Suprapubic skin (tissue), 4 donors: Measurements from ENCODE around the gene MYL12B. TPM values are rescaled to one million over a fixed set of nuclear protein-coding genes. Genes with fewer than 3 reads are reported as not detected.

ENCODE experiments used
- DNase-seq, 2 donors: peaks; one replicate each; pipeline ENCODE4 v3.0.0-alpha.2; 2019; ENCODE audit warnings: low spot score in 2 of 2
- H3K27ac ChIP-seq: fragments of 200-600 bp; sonication (generic); one replicate; pipeline ENCODE4 v1.5.1; 2019
- H3K27me3 ChIP-seq: fragments of 200-600 bp; sonication (generic); one replicate; pipeline ENCODE4 v1.5.1; 2019
- H3K36me3 ChIP-seq: fragments of 200-600 bp; sonication (generic); one replicate; pipeline ENCODE4 v1.5.1; 2019
- H3K4me1 ChIP-seq: fragments of 200-600 bp; sonication (generic); one replicate; pipeline ENCODE4 v1.5.1; 2019
- H3K4me3 ChIP-seq: fragments of 200-600 bp; sonication (generic); one replicate; pipeline ENCODE4 v1.5.1; 2019; ENCODE audit warnings: mild to moderate bottlenecking
- H3K9me3 ChIP-seq: fragments of 200-600 bp; sonication (generic); one replicate; pipeline ENCODE4 v1.5.1; 2019
- EP300 ChIP-seq: sonication (generic); formaldehyde crosslinking; IDR thresholded peaks from one replicate; pipeline ENCODE4 v1.6.1; 2017; ENCODE audit warnings: antibody characterized with exemption
- POLR2A ChIP-seq, 2 donors: fragments of 450-650 bp; IDR thresholded peaks; one replicate each; pipeline ENCODE4 v1.6.1; 2017; ENCODE audit warnings: antibody characterized with exemption in 2 of 2, mild to moderate bottlenecking in 2 of 2, moderate library complexity in 2 of 2
- POLR2AphosphoS5 ChIP-seq, 3 donors: sonication (generic); formaldehyde crosslinking; IDR thresholded peaks; one replicate each; pipeline ENCODE4 v1.6.1; 2017; ENCODE audit warnings: antibody characterized with exemption in 3 of 3
- WGBS: methylation state at CpG from one replicate; pipeline ENCODE4 v1.1.5; 2018; 5-methylcytosine and 5-hydroxymethylcytosine counted together
- total RNA-seq, 4 donors: library from RNA; depleted of rRNA; stranded (reverse); fragments of >200 nt; gene quantifications; one replicate each; pipeline ENCODE4 v1.1.0, GENCODE V29; 2016
- TF ChIP-seq, protein P1 (sequence below), 2 donors: fragments of 200-600 bp in 1 of 2; fragments of 450-650 bp in 1 of 2; sonication (generic) in 1 of 2; IDR thresholded peaks; one replicate each; pipeline ENCODE4 v1.5.1; 2016 to 2019; ENCODE audit warnings: antibody characterized with exemption in 2 of 2, mild to moderate bottlenecking in 1 of 2, moderate library complexity in 1 of 2

MYL12B gene
- total RNA-seq, 4 donors from 2014 or later, result 182 to 333 (median 295) TPM

DNA sequence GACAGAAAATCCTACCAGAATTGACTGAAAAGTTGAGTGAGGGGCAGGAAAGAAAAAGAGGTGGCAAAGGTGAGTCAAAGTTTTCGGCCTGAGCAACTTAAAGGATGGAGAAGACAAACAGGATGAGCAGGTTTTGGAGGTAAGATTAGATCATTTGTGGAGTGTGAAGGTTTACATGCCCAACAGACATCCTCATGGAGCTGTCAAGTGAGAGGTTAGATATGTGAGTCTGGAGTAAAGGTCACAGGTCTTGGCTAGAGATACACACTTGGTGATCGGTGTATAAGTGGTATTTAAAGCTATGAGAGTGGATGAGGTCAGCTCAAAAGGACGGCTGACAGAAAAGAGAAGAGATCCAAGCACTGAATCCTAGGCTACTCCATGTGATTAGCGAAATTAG is 25.5 kb upstream of the MYL12B start:
- H3K27ac ChIP-seq, result no peak overlapping the region
- H3K36me3 ChIP-seq, result no peaks in the 10 kb centered on the region
- 59% methylated on average over 4 of the region's 4 CpGs for WGBS
- no peaks in the 10 kb centered on the region for H3K27me3 ChIP-seq
- H3K4me3 ChIP-seq, result no peak overlapping the region
- no peaks in the 10 kb centered on the region for H3K9me3 ChIP-seq
- no peak for DNase-seq
- H3K4me1 ChIP-seq, result peaks cover 9% of the 10 kb centered on the region
- TF ChIP-seq, protein P1, sequence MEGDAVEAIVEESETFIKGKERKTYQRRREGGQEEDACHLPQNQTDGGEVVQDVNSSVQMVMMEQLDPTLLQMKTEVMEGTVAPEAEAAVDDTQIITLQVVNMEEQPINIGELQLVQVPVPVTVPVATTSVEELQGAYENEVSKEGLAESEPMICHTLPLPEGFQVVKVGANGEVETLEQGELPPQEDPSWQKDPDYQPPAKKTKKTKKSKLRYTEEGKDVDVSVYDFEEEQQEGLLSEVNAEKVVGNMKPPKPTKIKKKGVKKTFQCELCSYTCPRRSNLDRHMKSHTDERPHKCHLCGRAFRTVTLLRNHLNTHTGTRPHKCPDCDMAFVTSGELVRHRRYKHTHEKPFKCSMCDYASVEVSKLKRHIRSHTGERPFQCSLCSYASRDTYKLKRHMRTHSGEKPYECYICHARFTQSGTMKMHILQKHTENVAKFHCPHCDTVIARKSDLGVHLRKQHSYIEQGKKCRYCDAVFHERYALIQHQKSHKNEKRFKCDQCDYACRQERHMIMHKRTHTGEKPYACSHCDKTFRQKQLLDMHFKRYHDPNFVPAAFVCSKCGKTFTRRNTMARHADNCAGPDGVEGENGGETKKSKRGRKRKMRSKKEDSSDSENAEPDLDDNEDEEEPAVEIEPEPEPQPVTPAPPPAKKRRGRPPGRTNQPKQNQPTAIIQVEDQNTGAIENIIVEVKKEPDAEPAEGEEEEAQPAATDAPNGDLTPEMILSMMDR (IDR thresholded peaks at IDR 0.05), result no peak

DNA sequence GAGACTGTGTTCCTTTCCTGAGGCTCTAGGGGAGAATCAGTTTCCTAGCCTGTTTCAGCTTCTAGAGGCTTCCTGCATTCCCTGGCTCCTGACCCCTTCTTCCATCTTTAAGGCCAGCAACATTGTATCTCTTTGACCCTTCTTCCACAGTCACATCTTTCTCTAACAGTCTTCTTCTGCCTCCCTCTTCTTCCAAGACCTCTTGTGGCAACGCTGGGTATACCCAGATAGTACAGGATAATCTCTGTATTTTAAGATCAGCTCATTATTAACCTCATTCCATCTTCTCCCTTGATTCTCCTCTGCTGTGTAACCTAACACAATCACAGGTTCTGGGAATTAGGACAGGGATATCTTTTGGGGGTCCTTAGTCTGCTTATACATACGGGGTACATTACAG is 23.2 kb upstream of the MYL12B start:
- DNase-seq, result no peak
- 85% methylated on average over 2 of the region's 2 CpGs for WGBS
- H3K27me3 ChIP-seq, result no peaks in the 10 kb centered on the region

DNA sequence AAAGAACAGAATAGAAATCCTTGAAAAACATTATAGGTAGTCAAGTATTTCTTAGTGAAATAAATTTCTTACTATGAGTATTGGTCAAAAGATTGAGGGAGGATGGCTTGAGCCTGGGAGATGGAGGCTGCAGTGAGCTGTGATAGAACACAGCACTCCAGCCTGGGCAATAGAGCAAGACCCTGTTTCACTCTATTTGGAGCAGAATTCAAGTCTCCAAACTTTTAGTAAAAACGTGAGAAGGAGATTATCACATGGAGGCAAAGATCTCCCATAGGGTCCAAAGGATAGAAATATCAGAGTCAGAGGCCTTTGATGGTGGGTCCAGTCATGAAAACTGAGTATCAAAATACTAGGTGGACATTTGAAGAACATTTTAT is 16.8 kb upstream of the MYL12B start:
- Histone ChIP-seq H3K4me3 (no peak overlapping the region), H3K27ac (no peak overlapping the region)

More for the DNA sequence above, 23.2 kb upstream of the MYL12B start:
- H3K4me3 ChIP-seq, result no peak overlapping the region
- TF ChIP-seq EP300, result no peak
- TF ChIP-seq, protein P1 (IDR thresholded peaks at IDR 0.05), result no peak
- TF ChIP-seq POLR2AphosphoS5 (IDR thresholded peaks at IDR 0.05), result no peak
- no peak for TF ChIP-seq POLR2A (IDR thresholded peaks at IDR 0.05)
- H3K9me3 ChIP-seq, result no peaks in the 10 kb centered on the region
- H3K36me3 ChIP-seq, result no peaks in the 10 kb centered on the region
- no peak overlapping the region for H3K27ac ChIP-seq
- peaks cover 9% of the 10 kb centered on the region for H3K4me1 ChIP-seq

DNA sequence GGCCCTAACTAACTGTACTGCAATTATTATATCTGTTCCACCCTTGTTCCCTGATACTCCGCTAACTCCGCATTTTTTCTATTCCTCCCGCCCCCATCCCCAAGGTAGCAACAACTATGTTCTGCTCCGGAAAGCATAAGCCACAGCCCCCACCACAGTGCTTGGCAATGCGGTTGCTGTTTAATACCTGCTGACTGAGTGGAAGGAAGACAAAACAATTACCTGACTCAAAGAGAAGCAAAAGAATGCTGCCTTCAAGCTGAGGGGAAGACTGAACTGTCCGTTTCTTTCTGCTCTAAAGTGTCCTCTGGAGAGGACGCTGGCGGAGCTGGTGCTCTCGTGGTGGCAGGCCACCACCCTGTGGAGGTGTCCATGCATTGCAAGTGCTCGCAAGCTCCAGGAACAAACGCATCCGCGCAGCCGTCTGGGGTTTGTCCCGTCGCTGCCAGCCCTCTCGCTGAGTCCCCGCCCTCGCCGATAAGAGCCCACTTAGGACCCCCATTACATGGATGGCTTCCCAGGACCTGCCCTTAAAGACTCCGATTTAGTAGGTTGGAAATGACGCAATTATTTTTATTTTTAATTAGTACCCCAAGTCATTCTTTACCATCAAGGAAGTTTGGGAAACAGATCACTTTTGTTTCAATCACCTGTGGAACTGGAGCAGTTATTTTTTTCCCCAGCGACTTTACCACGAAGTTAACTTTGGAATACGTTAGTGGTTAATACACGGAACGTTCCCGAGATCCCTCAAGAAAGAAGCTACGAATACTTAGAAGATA is 15.9 kb upstream of the MYL12B start:
- peak; percentile 93 to 96 for DNase-seq
- TF ChIP-seq, protein P1 (IDR thresholded peaks at IDR 0.05), result peak; percentile 83 to 95
- no peak for TF ChIP-seq EP300
- TF ChIP-seq POLR2AphosphoS5 (IDR thresholded peaks at IDR 0.05), result peak in 2 of 3 donors; percentile 34 to 61
- H3K9me3 ChIP-seq, result no peaks in the 10 kb centered on the region
- 5% methylated on average over 29 of the region's 29 CpGs for WGBS
- peaks cover 41% of the 10 kb centered on the region for H3K4me1 ChIP-seq
- H3K27ac ChIP-seq, result peak overlapping the region; percentile 97
- no peaks in the 10 kb centered on the region for H3K36me3 ChIP-seq
- H3K4me3 ChIP-seq, result peak overlapping the region; percentile 71
- H3K27me3 ChIP-seq, result no peaks in the 10 kb centered on the region

More for the DNA sequence above, 16.8 kb upstream of the MYL12B start:
- WGBS, result 71% methylated on average over 1 of the region's 1 CpG
- no peaks in the 10 kb centered on the region for H3K36me3 ChIP-seq
- H3K4me1 ChIP-seq, result peaks cover 33% of the 10 kb centered on the region
- no peaks in the 10 kb centered on the region for H3K27me3 ChIP-seq
- TF ChIP-seq, protein P1 (IDR thresholded peaks at IDR 0.05), result no peak
- TF ChIP-seq POLR2AphosphoS5 (IDR thresholded peaks at IDR 0.05), result no peak
- TF ChIP-seq POLR2A (IDR thresholded peaks at IDR 0.05), result no peak
- TF ChIP-seq EP300, result no peak
- no peaks in the 10 kb centered on the region for H3K9me3 ChIP-seq
- DNase-seq, result no peak

DNA sequence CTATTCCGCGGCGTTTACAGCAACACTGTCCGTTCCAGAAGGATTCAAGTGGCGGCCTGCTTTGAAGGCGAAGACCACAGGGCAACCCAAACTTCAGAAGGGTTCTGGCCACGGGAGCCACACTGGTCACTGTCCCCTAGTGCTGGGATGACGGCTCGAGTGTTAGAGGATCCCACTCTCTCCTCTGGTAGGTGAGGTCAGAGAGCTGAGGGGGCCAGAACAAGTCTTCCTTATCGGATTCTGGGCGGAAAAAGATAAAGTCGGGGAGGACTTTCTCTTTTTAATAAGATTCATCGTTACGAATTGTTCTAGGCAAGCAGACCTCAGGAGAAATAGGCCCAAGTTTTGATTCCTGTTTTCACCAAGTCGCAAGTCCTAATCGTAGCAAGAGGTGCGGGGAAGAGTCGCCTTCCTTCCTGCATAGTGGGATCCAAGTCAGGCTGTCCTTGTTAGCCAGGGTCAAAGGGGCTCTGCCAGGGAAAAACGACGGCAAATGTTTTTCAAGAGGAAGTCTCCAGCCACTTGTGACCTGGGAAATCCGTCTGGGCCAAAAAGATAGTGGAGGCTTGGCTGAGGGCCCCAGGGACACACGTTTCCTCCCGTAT is 15.2 kb upstream of the MYL12B start:
- peaks cover 48% of the 10 kb centered on the region for H3K4me1 ChIP-seq
- H3K9me3 ChIP-seq, result no peaks in the 10 kb centered on the region
- 33% methylated on average over 23 of the region's 23 CpGs for WGBS
- H3K27me3 ChIP-seq, result no peaks in the 10 kb centered on the region
- H3K36me3 ChIP-seq, result no peaks in the 10 kb centered on the region
- peak in 1 of 2 donors; percentile 75 for DNase-seq
- peak overlapping the region; percentile 97 for H3K27ac ChIP-seq
- H3K4me3 ChIP-seq, result peak overlapping the region; percentile 71
- TF ChIP-seq EP300 (no peak), POLR2A (IDR thresholded peaks at IDR 0.05) (no peak), POLR2AphosphoS5 (IDR thresholded peaks at IDR 0.05) (no peak)
- TF ChIP-seq, protein P1 (IDR thresholded peaks at IDR 0.05), result no peak
